Dedifferentiated amniotic fluid mesenchymal stem cell (primary cell): ENCODE data around the gene CTNNA3.

Experiments used
- DNase-seq: peaks from one replicate; pipeline ENCODE4 v3.0.0-alpha.2; 2016; ENCODE audit errors: extremely low spot score

The CTNNA3 gene

DNA sequence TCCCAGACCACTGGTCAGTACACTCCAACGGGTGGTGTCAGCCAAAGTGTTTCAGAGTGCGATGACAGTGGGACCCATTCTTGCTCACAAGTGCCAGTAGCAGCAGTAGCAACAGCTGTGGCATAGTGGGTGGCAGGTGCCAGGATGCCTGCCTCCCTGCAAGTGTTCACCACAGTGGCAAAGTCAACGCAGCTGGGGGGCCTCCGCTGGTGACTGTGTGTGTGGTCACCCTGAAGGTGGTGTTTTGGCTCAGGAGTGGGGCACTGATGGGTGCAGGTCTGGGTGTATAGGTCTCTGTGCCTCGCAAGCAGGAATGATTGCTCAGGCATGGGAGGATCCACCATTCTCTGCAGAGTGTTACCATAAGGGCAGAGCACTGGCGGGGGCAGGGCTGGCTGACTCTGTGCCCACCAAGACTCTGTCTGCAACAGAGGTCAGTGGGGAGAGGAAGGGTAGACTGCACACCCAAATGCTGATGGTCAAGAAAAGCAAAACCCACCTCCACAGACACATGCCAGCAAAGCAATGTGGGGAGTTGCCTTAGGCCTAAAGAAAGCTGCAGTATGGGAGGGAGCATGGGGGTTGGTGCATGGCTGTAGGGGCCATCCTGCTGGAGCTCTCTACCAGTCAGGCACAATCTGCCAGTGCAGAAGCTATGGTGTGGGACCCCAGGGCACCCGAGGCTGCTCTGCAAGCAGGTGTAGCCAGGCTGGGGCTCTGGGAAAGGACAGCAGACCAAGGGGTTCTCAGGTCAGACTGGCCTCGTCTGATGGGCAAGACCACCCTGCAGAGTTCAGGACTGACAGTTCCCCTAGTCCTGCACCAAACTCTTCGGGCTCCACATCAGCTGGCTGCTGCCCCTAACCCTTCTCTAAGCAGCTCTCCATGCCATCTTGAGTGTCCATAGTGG lies 368.1 kb downstream of the CTNNA3 start:
- DNase-seq: no peak

DNA sequence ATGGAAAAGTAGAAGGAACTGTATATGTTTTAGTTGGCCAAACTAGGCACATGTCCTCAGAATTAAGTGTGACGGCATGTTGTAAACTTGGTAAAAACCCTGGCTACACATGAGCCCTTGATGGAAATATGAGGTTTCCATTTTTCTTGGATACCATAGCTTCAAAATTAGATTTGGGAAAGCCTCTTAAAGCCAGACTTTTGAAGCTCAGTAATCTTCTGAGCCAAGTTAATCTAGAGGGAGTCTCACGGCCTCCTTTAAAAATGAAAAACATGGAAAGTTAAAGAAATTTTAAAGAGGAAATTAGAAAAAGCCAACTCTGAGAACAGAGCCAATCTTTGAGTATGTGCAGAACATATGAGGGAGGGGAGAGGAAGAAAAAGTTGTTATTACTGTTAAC lies 376.0 kb downstream of the CTNNA3 start:
- DNase-seq: no peak

DNA sequence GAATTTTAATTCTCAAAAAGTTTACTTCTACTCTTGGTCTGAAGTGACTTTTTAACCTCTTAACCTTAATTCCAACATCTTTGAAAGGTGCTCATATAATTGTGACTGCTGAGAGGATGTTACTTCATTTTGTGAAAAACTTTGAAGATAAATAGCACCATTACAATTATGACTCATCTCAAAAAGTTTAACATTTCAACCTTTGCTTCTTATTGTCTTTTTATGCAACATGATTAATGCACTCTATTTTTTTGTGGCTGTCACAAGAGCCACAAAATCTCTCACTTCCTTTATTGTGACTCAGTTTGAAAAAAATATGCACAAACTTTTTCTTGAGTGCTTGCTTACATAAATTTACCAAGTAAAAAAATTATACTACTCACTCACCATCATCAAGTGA lies 387.1 kb downstream of the CTNNA3 start:
- no peak for DNase-seq

DNA sequence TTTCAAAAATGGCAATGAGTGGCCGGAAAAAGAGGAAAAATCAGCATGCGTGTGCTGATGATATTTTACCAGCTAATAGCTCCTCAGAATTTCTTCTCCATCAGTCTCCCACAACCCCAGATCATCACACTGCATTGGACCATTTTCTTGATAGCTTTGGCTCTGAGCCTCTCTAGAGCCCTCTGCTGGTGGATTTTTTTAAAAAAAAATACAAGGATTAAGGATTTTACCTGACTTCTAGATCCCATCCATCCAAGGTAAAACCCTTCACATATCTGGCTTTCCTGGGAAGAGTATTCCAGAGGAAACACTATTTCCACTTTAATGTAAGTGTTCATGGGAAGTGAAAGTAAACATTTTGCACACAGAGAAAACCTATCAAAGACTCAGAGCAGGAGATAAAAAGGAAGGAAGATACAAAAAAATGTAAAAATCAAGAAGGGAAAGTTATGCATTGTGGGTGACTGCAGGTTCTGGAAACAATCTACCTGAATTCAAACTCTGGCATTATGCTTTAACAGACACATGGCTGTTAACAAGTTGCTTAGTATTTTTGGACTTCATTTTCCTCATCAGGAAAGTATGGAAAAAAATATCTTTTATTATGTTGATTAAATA lies 389.3 kb downstream of the CTNNA3 start:
- peak; percentile 26 for DNase-seq

DNA sequence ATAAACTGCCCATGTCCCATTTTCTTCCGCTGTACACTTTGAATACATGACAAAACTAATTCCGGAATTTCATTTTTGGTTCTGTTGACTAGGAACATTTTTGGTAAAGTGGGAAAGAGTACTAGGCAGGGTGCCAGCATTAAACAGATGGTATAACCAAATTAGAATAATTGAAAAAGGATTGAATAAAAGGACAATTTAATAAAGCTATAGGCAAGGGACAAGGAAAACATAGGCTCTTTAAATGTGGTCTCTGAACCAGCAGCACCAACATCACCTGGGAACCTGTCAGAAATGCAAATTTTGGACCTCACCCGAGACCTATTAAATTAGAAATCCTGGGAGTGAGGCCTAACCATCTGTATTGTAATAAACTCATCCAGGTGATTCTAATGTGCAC lies 393.3 kb downstream of the CTNNA3 start:
- no peak for DNase-seq

DNA sequence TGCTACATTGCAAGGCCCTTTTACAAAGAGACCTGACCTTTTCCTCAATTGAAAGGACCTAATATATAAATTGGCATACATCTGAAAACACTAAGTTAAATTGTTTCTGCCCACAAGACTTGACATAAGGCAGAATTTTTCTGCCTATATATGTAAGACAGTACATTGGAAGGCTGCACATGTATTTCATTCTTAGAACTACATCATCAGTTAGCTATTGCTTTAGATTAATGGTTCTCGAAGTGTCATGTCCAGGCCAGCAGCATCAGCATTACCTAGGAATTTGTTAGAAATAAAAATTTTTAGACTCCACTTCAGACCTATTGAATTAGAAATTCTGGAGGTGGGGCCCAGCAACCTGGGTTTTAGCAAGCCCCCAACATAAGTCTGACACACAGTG lies 396.2 kb downstream of the CTNNA3 start:
- no peak for DNase-seq

DNA sequence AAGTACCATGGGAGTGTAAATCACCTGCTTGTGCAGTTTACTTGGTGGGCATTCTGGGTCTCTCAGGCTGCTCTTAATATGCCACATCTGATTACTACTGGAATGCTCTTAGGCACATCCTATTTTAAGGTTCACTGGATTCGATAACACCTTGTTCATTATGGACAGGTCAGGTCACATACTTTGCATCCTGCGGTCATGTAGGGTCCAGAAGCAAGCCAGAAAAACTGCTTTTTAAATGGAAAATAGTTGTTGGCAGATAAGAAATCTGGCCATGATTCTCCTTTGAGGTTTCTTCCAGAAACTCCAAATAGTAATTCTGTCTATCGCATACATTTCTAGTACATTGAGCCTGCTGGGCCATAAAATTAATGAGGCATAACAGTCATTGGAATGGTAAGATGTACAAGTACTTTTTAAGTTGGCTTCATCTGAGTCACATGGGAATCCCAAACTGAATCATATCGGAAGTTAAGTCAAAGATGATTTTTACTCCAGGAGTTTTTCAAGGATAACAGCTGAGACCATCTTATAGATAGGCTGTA lies 398.3 kb downstream of the CTNNA3 start:
- no peak for DNase-seq

DNA sequence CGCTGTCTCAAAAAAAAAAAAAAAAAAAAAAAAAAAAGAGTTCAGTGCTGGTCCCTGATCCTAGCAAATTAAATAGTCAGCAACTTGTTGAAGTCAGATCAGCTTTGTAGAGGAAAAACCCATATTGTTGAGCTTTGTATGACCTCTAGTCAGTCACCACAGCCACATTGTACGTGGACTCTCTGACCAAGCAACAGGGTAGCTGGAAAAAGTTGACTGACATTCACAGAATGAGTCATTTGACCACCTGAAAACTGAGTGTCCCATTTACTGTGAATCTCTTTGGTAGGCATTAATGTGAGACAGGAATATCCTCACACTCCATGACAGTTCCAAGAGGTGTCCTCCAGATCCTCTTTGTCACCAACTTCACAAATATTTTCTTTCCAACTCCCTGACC lies 399.1 kb downstream of the CTNNA3 start:
- DNase-seq: no peak

DNA sequence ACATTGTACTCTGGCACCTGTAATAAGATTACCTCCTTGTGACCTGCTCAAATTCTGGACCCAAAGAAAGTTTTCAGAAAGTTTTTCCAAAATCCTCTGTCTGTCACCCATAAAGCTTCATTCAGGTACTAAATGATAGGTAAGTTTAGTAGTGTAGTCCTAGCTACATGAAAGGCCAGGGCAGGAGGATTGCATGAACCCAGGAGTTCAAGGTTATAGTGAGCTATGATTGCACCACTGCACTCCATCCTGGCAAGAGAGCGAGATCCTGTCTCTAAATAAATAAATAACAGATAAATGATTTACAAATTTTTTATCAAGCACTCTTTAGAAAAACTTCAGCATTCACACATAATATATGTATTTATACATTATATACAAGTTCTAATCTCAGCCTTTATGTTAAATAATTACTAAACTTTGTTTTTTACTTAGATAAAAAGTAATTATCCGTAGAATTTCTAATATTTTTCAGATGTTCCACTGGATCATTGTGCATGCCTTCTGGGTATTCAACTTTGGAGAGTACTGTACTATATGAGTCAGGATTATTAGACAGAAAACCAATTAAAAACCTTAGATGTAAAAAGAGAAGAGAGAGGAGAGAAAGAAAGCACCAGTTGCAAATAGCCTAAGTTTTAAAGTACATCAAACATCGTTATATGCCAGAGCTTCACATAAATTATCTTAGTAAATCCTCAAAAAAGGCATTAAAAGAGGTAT lies 407.1 kb downstream of the CTNNA3 start:
- no peak for DNase-seq

DNA sequence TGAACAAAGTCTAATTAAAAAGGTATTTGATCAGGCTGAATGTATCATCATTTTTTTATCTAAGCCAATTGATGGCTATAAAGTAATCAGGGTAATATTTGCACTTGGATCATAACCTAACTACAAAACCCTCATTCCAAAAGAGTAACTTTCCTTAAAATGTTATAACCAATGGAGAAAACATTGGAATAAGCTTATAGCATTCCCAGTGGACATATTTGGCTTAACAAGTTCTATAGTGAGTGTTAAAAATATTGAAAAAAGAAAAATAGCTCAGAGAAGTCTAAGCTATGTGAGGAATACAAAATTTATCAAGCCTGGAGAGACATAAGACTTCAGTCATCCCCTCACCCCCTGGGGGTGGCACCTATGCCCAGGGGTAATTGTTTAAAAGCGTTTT lies 411.4 kb downstream of the CTNNA3 start:
- no peak for DNase-seq

DNA sequence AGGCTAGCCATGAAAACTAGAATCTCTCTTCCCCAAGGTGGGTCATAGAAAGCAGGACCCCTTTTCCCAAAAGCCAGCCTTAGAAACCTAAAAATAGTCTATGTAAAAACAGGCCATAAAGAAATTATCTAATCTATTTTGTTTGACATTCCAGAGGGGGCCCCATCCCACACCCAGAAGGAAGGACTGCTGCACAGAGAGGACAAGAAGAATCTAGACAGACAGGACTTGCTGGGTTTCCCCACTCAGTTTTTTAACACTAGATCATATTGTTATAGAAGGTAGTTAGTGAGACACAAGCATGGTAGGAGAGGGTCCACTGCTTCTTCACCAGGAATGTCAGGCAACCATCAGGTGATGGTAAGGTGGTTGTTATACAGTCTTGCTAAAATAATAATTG lies 413.1 kb downstream of the CTNNA3 start:
- DNase-seq: no peak

DNA sequence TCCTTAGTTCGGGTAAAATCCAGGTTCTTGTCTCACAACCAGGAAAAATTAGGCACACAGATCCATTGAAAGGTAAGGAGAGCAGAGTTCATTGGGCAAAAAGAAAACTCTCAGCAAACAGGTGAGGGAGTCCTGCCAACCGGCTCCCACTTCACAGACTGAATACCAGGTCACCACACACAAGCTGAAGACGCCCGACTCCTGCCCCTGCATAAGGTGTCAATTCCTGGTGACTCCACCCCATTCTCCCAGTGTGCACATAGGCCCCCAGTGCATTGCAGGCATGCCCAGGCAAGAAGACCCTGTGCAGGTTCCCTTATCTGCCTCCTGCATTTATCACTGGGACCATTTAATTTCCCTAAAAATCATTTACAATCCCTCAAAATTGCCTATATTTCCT lies 415.6 kb downstream of the CTNNA3 start:
- DNase-seq: no peak

DNA sequence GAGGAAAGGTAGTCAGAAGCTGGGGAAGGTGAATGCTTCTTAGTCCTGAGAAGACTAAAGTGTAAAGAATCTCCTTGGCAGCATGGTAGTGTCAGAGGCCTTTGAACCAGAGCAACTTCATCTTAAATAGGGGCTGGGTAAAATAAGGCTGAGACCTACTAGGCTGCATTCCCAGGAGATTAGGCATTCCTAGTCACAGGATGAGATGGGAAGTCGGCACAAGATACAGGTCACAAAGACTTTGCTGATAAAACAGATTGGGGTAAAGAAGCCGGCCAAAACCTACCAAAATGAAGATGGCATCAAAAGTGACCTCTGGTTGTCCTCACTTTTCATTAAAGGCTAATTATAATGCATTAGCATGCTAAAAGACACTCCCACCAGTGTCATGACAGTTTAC lies 418.6 kb downstream of the CTNNA3 start:
- no peak for DNase-seq

DNA sequence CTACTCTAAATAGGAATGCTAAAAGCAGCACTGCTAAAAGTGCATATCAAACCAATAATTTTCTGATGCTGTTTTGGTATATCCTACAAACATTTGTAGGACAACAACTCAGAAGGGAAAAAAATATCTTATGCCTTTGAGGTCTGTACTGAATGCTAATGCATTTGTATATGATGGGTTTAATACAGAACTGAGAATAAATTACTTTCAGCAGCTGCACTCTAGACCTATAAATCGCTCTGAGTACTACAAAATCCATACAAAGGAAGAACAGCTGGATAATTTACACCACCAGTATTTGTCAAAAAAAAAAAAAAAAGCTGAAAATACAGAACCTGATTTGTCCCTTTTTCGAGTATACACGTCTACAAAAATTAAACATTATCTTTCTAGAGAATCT lies 426.2 kb downstream of the CTNNA3 start:
- DNase-seq: no peak

DNA sequence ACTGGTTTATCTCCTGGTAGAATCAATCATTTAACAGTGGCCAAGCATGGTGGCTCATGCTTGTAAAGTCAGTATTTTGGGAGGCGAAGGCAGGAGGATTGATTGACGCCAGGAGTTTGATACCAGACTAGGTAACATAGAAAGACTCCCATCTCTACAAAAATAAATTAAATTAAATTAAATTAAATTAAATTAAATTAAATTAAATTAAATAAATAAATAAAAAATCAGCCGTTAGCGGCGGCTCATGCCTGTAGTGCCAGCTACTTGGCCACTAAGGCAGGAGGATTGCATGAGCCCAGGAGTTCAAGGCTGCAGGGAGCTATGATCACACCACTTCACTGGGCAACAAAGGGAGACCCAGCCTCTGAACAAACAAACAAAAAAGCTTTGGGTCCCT lies 427.8 kb downstream of the CTNNA3 start:
- no peak for DNase-seq

DNA sequence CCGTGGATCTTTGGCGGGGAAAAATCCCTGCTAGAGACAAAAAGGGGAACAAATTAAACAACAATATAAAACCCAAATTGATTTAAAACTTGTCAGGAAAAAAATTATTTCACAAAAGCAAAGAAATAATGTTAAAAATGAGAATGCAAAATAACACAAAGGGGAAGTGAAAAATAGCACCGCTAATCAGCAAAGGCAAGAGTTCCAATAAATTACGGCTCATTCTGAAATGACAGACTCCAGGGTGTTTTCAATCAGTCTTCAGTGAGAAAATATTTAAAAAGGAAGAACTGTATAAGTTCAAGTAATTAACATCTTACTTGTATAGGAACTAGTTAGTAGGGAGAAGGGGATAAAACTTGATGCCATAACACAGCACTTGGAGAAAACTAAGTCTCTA lies 433.3 kb downstream of the CTNNA3 start:
- DNase-seq: no peak

DNA sequence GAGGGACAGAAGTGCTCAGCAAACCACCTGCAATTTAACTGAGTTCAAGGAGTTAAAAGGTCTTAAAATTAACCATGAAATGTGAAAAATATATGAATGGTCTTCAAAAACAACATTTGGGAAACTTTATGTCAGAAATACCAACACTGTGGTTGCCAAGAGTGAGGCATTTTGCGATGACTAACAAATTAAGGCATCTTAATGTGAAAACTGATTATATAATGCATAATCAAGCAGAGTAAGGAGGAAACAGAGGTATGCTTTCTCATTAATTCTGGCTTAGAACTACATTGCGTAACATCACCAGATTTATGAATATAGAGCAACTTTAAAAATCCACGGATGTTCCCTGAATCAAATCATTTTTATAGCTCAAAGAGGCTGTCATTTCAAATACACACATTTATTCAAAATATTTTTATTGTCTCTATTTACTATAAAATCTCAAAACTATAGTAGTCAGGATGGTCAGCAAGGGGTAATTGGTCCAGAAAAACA lies 434.6 kb downstream of the CTNNA3 start:
- DNase-seq: no peak

DNA sequence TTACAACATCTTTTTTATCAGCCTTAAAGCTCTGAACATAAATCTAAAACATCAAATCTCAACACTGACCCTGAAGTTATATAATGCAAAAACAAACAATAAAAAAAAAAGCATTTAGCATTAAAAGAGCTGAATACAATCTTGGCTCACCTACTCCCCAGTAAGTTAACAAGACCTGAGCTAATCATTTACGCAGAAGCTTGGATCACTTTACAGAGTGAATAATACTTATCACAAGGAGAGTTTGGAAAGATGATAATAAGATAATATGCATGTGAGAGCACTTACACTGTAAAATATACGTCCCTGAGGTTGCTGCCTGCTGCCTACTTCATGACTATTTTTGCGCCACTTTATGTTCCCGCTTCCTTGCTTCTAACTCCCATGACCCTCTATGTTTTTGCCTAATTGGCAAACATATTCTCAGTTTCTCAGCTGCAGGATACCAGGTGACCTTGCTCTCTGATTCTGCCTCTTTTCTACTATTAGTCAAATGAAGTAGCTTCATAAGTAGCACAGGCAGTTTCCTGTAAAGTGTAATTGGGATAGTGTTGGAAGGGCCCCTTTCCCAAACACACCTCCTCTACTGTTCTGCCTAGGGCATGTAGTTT lies 436.6 kb downstream of the CTNNA3 start:
- no peak for DNase-seq

DNA sequence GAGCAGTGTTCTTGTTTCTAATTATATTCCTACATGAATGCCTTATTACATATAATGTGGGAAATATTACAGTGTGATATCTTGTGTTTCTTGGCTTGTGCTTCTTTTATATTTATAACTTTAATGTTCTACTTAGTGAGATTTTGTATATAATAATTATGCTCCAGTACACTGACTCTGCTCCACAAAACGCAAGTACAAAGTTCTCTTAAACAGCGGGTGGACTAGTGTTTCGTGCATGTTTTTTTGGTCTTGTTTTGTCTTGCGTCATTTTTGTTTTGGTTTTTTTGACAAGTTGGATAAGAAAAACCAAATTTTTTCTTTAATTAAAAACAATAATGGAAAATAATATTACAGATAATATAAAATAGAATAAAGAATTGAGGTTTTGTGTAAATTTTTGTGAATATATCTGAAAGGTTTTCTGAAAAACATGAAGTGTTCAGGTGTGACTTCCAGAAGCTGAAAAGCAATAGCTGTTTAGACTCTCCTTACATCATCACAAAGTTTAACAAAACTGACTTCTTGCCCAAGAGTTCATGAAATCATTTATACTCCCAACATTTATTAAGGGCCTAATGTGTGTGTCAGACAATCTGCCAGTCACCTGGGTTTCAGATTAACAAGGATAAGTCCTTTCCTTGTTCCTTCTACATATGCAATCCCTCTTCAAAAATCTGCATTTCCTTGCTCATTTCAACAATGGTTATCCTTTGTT lies 438.4 kb downstream of the CTNNA3 start:
- DNase-seq: no peak

DNA sequence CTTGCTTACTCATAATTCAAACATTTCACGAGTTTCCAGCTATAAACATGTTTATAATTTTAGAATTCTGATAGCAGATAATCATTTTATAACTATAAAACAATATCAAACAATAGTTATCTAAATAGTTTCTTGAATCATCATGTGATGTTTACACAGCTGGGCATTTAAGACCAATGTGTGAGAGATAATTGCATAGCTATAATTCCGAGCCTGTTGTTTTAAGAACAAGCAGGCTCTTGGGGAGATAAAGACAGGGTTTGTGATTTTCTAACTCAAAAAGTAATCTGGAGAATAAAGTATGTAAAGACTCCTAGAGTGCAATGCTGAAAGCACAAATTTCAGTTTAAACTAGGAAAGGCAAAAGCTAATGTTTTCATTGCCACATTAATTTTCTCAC lies 439.0 kb downstream of the CTNNA3 start:
- DNase-seq: peak; percentile 16

DNA sequence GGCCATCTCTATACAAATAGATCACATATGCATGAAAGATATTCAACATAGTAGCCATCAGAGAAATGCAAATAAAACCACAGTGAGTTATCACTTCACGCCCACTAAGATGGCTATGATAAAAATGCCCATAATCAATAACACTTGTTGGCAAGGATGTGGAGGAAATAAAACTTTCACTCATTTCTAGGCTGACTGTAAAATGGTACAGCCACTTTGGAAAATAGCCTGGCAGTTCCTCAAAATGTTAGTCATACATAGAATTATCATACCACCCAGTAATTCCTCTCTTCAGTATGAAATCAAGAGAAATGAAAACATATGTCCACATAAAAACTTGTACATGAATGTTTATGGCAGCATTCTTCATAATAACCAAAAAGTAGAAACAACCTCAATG lies 445.3 kb downstream of the CTNNA3 start:
- DNase-seq: peak; percentile 48
